GM23338 (cell line): ENCODE data around the gene NFATC1.

Experiments
- CTCF ChIP-seq, 2 experiments: fragments of 200-600 bp in 1 of 2; sonication (generic) in 1 of 2; conservative IDR thresholded peaks; 2 replicates each; pipeline versions ENCODE4 v1.5.1 to v1.6.1; 2016 to 2017; ENCODE audit warnings: antibody characterized with exemption in 2 of 2, low read depth in 2 of 2, mild to moderate bottlenecking in 2 of 2, moderate library complexity in 1 of 2
- POLR2AphosphoS5 ChIP-seq: IDR thresholded peaks from 2 replicates; pipeline ENCODE4 v1.6.1; 2016; ENCODE audit warnings: antibody characterized with exemption, low read depth
- REST ChIP-seq: IDR thresholded peaks from one replicate; pipeline ENCODE4 v1.6.1; 2018; ENCODE audit warnings: antibody characterized with exemption; ENCODE audit not compliant: unreplicated experiment
- ZNF331 ChIP-seq: fragments of 250-450 bp; sonication (Bioruptor Pico); IDR thresholded peaks from 2 replicates; pipeline ENCODE4 v1.5.0; 2020; ENCODE audit warnings: low read depth, mild to moderate bottlenecking, moderate library complexity

- TF ChIP-seq ZNF331 = no peak
- TF ChIP-seq CTCF (conservative IDR thresholded peaks at IDR 0.05; ENCODE audit: low read depth in 2 of 2) = no peak
- TF ChIP-seq REST = no peak
- TF ChIP-seq POLR2AphosphoS5 = no peak
Measured at GRCh38 chr18:79559436-79559835, 163.7 kb downstream of the NFATC1 start.
